SU-DHL-6 (cell line): Measurements from ENCODE around the gene RPL26.

ENCODE experiments used
- CTCF ChIP-seq: fragments of 200-600 bp; sonication (generic); IDR thresholded peaks from one replicate; pipeline ENCODE4 v1.5.1; 2017; ENCODE audit warnings: antibody characterized with exemption, mild to moderate bottlenecking, low read length, moderate library complexity; ENCODE audit not compliant: insufficient read depth, poor library complexity, severe bottlenecking
- EZH2phosphoT487 ChIP-seq: fragments of 200-600 bp; sonication (generic), shearing (Covaris generic); conservative IDR thresholded peaks from 2 replicates; pipeline ENCODE4 v1.6.1; 2018; ENCODE audit warnings: mild to moderate bottlenecking, antibody characterized with exemption, low read length, moderate library complexity, mixed read lengths

- TF ChIP-seq CTCF (no peak), EZH2phosphoT487 (no peak)
These were observed 37.8 kb downstream of the RPL26 start for GRCh38 chr17:8345052-8345690.
